HG03521 (cell line): Measurements from ENCODE around the gene HDAC1.

ENCODE experiments used
- ATAC-seq: cut with Tn5 transposase; IDR thresholded peaks from one replicate; pipeline ENCODE4 v1.9.1; 2021; ENCODE audit warnings: mild to moderate bottlenecking, moderate library complexity; ENCODE audit not compliant: unreplicated experiment

The HDAC1 gene

DNA sequence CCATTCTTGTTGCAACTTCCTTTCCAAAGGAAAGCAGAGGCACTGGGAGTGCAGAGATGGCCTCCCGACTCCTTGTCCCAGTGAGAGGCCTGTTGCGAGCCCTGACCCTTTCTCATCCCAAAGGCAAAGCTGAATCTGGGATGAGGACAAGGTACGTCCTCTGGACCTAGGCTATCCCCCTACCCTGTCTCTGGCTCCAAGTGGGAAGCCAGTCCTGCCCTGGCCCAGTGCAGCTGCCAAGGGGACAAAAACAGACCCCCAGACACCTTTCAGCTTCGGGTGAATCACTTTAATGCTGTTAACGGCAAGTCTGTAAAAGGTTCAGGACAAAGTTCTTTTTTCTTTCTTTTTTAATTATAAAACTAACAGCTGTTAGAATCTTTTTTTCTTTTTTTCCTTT lies 73.0 kb downstream of the HDAC1 start:
- ATAC-seq = no peak

DNA sequence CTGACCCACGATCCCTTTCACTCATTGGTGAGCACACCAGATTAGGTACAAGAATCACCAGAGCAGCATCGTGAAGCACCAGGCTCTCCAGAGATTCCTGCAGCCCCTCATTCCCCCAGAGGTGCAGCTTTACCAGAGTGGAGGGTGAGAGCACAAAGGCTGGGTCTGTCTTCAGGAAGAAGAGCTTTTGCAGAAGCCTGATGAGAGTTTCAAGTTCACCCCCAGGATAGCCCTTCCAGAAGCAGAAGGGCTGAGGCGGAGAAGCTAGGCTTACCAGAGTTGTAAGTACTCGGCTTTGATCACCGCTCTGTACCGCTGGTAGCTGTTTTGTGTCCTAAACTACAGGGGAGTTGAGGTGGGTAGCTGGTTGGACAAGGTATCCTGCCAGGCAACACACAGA lies 73.6 kb downstream of the HDAC1 start:
- no peak for ATAC-seq

DNA sequence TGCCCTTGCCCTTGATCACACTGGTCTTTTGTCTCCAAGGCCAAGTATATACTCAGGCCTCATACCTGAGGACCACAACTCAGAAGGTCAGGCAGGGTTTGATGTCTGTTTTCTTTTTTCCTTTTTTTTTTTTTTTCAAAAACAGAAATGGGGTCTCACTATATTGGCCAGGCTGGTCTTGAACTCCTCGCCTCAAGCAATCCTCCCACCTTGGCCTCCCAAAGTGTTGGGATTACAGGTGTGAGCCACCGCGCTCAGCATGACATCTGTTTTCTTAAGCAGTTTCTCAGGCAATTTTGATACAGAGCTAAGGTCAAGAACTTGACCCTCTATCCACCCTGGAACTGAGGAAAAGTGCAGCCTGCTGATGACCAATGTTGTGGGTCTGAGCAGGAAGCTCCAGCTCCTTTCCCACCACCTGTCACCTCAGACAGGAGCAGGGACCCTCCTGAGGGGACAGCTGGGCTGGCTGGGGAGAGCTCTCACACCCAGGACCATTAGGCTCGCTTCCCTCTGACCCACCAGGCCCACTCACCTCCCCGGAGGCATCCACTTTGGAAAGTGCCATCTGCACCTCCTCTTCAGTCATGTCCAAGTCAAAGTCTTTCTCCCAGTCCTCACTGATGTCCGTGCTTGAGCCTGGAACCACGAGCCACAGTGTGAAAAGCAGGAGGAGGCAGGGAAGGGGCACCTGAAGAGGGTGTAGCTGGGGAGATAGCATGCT lies 76.2 kb downstream of the HDAC1 start:
- ATAC-seq = no peak

DNA sequence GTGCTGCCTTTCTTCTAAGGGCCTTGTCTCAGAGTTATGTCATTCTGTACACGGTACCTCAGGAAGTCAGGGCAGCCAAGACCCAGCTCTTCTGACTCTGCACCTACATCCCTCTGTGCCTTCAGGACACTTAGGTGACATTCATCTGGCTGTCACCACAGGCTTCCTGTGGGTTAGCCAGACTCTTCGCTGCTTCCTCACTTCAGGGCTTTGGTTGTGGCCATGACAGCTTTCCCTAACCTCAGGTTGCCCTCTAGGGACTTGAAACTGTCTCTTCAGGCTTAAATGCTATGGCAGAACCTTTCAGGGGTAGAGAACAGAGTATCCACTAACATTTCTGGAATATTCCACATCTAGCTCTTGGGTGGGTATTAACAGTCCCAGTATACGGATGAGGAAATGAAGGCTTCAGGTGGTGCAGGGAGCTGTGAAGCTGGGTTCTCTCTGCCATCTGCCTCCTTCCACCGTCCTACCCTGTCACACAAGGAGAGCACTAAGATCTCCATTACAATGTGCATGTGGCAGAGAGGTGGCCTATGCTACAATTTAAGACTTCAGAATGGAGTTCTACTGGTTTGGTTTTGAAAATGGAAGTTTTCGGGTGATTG lies 80.4 kb downstream of the HDAC1 start:
- ATAC-seq = no peak

DNA sequence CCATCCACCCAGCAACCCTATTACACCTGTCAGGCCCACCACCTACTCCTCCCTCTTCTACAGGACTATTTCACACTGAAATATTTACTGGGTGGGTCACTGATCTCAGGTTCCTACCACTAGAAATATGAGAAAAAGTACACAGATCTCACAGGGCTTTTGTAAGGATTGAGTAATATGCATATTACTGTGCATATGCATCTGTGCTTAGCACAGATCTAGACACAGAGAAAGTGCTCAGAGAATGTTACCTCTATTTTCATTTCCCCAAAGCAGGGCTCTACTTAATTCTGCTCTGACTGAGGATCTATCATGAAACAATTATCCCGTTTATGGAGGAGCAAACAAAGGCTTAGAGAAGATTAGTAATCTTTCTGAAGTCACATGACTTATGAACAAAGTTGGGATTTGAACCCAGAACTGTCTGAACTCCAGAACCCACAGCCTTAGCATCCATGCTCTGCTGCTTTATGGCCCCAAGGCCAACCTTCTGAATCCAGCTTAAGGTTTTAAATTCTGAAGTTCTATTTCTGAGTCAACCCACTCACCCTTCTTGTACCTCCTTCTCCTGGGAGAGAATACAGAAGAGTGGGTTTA lies 82.2 kb downstream of the HDAC1 start:
- no peak for ATAC-seq

DNA sequence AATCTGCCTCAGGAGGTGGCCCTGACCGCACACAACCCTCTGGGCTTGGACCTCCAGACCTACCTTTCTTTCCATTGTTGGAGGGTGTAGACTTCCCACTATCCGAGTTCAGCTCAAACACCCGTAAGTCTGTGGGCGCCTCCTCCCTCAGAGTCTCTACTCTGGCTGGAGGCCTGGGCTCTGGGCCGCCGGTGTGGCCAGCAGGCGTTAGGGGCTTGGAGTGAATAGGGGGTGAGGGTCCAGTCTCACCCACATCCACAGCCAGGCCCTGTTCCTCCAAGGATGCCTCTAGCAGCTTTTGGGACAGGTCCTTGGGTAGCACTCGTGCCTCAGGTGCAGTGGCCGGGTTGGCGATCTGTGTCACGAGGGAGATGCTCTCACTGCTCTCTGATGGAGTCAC lies 84.3 kb downstream of the HDAC1 start:
- no peak for ATAC-seq

DNA sequence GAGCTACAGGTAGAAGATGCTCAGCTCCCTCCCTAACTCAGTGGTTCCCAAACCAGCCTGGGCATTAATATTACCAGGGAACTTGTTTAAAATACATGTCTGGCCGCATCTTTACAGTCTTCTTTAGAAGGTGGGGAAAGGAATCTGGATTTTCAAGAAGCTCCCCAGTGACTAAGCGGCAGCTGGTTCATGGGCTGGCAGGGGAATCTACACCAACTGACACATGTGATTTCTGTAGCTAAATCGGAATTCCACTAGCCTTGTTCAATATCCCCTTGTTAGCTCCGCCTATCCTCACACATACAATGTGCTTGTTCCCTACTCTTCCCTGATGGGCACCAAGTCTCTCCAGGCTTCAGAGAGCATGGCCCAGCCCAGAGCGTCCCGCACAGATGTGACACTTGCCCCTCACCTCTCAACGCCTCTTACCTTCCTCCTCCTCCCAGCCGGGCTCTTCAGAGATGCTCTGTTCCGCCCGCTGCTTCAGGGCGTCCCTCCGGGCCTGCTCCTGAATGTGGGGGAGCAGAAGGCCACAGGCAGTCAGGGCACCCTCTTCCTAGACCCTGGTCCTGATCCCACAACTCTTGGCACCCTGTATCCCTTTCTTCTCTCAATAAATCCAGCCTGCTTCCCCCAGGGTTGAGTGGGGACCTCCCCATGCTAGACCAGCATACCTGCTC lies 85.8 kb downstream of the HDAC1 start:
- ATAC-seq = no peak

DNA sequence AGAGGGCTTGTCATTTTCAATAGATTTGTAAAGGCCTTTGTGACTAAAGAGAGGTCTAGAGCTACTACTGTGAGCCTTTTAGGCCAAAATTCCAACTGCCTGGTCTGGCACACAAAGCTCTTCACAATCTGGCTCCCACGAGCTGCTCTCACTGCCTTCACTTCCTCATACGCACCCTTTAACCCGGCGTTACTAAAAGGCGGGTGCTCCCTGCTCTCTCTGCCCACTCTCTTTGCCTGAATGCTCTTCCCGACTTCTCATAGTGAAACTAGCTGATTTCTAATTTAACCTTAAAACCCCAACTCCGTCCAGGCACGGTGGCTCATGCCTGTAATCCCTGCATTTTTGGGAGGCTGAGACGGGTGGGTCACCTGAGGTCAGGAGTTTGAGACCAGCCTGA lies 88.2 kb downstream of the HDAC1 start:
- no peak for ATAC-seq
